GM18868 (cell line): Measurements from ENCODE around the gene AP3S2.

Source experiments
- ATAC-seq: cut with Tn5 transposase; IDR thresholded peaks from one replicate; pipeline ENCODE4 v1.9.1; 2021; ENCODE audit warnings: mild to moderate bottlenecking, moderate library complexity; ENCODE audit not compliant: unreplicated experiment

The AP3S2 gene

DNA sequence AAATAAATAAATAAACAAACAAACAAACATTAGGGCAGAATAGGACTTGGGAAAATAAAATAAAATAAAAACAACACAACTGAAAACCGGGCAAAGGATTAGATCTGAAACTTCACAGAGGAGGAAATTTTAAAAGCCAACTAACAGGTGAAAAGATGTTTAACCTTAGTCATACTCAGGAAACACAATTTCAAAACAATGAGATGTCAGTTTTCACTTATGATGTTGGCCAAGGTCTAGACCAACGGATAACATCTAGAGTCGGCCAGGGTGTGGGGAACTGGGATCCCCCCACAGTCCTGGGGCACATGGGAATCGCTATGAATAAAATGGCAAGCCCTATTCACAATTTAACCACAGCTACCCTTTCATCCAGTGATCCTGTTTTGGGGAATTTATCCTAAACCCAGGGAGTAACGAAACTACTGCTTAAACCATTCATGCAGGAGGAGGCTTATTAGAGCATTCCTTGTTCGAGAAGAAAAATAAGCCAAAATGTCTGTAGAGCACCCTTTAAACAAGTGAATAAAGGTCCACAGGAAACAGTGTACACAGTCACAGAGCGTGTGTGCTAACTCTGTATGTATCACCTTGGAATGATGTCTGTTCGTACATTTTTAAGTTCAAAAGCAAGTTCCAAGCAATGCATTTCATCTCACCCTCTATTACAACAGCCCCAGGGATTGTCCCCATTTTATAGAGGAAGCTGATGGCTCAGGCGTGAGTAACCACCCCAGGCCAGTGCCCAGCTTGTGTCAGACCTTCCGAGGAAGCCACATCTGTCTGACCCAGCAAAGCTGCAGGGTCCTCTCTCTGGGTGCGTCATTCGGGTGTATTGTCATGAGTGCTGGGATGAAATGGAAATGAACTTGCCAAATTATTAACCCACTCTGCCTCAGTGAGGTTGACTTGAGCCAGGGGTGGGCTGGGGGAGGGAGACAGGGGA, 72.9 kb downstream of the AP3S2 start:
- no peak for ATAC-seq

DNA sequence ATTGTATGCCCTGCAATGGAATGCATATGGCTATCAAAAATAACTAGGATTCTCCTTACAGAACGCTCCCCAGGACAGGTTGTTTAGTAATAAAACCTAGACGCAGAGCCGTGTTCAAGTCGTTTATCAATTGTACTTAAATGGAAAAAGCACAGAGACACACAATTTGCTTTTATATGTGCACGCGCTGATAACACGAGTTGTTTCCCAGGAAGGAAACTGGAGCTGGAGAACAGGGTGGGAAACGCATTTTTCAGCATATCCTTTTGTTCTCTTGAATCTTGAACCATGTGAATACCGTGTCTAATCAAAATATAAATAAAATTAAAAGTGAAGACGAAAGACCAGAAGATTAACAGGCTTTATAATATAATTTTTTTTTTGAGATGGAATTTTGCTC, 75.5 kb downstream of the AP3S2 start:
- ATAC-seq = no peak

DNA sequence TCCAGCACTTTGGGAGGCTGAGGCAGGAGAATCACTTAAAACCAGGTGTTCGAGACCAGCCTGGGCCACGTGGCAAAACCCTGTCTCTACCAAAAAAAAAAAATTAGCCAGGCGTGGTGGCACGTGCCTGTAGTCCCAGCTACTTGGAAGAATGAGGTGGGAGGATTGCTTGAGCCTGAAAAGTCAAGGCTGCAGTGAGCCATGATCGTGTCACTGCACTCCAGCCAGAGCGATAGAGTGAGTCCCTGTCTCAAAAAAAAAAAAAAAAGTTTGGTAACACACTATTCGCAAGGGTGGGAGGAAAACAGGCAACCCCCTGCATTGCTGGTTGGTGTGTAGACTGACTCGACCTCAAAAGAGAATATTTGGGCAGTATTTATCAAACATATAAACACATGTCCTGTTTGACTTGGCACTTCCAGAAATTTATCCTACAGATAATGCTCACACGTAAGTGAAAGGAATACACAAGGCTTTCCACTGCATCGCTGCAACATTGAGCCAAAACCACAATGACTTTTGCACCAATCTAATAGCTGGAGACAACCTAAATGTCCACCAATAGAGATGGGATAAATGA, 76.0 kb downstream of the AP3S2 start:
- no peak for ATAC-seq

DNA sequence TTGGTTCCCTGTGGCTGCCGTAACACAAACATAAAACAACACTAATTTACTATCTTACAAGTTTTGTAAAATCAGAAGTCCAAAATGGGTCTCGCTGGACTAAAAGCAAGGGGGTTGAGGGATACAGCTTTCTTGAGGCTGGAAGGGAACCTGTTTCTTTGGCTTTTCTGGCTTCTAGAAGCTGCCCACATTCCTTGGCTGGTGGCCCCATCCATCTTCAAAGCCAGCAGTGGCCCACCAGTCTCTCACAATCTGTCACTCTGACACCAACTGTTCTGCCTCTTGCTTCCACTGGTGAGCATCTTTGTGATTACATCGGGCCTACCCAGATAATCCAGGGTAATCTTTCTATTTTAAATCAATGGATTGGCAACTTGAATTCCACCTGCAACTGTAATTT, 78.0 kb downstream of the AP3S2 start:
- ATAC-seq = no peak

DNA sequence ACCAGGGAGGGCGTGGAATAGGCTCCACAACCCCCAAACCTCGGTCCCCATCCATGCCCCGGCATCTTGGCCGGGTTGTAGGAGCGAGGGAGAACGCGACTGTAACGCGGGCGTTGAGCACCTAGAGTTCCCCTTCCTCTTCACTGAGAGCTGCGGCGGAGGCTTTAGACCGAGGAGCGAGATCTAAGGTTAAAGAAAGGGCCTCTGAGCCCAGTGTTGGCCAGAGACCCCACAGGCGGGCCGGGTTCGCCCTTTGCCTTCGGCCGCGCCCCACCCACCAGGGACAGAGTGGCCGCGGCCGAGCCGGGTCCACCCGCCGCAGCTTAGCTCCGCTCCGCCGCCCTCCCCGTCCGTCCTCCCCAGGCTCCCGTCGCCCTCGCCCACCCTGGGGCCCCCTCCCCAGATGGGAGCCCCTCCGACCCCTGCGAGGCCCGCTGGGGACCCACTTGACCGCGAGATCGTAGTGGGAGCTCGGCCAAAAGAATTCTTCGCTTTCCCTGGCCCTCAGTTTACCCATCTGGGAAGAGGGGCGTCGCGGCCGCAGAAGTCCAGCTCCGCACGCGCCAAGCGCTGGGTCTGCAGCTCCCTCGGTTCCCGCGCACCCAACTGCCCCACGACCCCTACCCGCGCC, 79.6 kb downstream of the AP3S2 start:
- ATAC-seq = no peak

DNA sequence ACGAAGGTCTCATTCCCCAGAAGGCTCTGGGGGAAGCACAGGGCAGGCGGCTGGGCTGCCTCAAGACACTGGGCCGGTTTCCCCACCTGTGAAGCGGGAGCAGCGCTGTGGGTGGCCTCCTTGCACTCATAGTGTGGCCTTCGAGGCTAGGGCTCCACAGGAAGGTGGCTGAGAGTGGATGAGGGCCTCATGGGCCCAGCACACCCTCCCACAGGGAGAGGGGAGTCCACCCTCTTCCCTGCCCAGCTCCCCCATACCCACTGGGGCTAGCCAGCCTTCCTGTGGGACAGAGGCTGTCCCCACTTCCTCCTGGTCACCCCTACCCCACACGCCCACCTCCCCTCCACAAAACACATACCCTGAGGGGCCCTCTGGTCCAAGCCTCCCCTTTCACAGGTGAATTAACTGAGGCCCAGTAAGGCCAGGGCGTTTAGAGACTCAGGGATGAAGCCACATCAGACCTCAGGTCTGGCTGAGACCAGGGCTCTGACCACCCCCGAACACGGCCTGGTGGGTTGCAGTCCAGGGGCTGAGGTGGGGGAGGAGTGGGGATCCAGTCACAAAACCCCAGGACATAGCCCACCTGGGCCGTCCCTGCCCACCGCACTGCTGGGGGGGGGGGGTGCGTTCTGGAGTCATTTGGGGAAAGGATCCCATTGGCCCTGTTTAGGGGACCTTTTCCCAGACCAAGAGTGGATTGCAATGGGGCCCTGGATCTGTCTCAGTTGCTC, 80.2 kb downstream of the AP3S2 start:
- no peak for ATAC-seq

DNA sequence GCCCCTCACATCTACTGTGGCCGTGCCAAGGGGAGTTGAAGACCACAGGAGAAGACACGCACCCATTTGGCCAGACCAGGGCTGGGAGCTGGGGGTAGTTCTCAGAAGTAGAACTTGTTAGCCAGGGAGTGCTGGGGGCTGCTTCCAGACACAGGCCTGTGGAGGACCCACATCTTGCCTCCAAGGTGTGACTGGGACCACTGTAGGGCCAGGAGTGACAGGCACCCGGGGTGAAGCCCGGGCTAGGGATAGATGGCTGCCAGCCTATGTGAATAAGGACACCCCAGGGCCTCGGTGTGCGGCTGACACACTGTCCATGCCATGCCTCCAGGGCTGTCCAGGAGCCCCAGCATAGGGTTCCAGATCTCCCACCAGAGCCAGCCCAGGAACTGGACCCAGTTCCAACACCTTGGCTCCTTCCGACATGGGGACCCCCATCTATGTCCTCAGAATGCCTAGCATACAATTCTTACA, 80.9 kb downstream of the AP3S2 start:
- no peak for ATAC-seq

DNA sequence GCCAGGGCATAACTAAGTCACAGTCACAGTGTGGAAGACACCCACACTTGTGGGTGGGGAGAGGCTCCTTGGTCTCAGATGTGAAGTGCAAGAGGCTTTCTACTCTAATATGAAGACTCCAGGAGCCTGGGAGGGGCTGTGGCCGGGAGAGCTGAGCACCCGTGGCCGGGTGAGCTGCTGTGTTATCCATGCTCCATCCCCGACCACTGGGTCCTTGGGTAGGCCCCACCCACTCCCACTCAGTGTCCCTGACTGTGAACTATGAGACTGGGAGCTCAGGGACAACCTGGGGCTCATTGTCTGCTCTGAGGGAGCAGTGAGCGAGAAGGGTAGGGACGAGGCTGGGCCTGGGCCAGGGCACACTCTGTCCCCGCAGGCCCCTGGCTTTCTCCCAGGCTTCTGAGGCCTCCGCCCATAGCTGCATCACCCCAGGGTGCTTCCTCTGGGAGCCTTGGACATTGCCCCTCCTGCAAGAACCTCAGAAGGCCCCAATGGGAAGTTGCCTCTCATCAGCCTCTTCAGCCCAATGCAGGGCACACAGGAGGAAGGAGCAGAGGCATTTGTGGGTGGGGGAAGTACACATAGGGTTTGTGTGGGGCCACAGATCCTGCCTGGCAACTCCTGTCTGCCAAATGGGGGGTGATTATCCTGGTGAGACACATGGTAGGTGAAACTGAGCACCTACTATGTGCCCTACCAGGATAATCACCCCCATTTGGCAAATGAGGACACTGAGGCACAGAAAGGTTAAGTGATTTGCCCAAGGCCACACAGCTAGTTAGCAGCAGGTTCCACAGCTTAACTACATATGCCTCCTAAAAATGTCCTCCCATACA, 81.6 kb downstream of the AP3S2 start:
- ATAC-seq = no peak

DNA sequence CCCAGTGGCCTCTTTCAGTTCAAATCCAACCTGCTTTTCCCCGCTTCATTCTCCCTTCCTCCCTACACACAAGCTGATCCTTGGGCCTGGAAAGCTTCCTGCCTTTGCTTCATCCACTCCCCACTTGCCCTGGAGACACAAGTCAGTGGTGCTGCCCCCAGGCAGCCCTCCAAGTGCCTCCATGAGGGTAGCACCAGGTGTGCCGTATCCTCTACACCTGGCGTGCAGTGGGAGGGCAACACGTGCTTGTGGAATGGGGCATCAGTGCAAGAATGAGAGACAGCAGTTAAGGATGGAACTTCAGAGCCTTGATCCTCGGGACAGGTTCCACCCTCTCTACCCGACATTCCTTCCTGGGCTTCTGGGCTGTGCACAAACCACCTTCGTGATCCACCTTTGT, 83.0 kb downstream of the AP3S2 start:
- ATAC-seq = no peak

DNA sequence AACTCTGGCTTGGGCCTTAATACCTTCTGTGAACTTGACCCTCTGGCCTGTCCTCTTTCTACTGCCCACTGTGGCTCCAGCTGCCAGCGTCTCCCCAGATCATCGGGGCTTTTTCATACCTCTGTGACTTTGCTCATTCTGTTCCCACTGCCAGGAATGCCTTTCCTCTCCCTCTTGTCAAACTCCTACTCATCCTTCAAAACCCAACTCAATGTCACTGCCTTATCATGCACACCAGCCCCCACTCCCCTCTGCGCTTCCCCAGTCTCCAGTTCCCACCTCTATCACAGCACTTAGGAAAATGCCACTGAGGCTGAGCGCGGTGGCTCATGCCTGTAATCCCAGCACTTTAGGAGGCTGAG, 84.0 kb downstream of the AP3S2 start:
- ATAC-seq = no peak

DNA sequence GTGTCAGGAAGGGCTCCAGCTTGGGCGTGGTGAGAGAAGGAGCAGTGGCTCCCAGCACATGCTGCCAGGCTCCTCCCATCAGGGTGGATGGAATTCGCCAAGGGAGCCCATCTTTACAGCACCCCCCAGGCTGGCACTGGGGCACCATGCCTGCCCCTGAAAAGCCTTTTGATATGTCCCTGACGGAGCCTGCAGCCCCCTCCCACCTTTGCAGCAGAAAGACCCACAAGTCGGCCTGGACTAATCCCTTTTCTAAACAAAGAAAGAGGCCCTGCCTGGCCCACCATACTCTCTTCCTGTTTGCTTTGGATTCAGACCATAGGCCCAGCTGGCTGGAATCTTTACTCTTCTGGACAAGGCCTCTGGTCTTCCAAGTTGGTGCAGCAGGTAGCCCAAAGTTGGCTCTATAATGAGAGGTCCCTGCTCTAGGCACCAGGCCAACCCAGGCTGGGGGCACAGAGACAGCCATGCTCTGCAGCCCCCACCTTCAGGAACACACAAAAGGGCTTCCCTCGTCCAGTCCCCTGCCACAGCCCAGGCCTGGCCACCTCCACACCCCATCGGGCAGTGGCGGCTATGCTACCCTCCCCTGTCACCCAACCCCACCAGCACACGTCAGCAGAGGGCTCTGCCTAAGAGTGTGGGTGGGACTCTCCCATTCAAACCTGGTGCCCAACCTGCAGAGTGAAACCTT, 84.6 kb downstream of the AP3S2 start:
- no peak for ATAC-seq

DNA sequence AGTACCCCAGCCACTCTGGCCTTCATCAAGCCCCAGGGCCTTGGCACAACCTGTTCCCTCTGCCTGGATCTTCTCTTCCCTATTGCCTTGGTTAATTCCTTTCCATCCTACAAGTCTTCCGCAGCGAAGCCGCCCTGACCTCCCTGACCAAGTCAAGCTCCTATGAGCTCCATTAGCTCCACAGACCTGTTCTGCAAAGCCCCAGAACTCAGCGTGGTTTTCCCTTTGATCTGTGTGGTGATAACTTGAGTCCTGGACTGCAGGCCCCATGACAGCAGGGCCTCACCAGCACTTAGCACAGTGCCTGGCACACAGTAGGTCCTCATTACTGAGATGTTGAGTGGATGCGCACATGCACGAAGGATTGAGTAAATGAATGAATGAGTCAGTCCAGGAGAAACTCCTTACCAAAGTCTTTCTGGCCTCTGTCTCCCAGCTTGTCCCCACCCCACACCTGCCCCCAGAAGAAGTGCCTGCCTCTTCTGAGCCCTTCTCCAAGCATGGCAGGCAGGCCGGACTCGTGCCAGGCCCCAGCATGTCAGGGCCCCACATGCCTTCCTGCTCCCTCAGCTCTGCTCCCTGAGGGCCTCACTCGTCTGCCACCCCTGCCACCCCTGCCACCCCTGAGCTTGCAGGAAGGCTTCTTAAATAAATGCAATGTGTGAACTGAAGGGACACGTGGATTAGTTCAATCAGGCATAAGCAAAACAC, 85.5 kb downstream of the AP3S2 start:
- no peak for ATAC-seq

DNA sequence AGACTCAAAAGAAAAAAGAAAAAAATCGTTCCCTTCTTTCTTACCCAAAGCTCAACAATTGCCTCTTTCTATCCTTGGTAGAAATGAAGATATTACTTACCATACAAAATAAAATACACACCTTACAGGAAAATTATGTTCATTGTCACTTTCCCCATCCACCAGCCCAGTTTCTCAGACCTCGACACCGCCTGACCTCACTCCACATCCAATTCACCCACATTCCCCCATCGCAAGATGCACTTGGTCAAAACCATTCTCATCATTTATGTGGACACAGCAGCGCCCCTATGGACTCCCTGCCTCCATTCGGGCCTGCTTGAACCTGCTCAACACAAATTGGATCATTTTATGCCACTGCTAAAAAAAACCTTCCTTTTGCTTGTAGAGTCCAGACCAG, 86.1 kb downstream of the AP3S2 start:
- no peak for ATAC-seq

DNA sequence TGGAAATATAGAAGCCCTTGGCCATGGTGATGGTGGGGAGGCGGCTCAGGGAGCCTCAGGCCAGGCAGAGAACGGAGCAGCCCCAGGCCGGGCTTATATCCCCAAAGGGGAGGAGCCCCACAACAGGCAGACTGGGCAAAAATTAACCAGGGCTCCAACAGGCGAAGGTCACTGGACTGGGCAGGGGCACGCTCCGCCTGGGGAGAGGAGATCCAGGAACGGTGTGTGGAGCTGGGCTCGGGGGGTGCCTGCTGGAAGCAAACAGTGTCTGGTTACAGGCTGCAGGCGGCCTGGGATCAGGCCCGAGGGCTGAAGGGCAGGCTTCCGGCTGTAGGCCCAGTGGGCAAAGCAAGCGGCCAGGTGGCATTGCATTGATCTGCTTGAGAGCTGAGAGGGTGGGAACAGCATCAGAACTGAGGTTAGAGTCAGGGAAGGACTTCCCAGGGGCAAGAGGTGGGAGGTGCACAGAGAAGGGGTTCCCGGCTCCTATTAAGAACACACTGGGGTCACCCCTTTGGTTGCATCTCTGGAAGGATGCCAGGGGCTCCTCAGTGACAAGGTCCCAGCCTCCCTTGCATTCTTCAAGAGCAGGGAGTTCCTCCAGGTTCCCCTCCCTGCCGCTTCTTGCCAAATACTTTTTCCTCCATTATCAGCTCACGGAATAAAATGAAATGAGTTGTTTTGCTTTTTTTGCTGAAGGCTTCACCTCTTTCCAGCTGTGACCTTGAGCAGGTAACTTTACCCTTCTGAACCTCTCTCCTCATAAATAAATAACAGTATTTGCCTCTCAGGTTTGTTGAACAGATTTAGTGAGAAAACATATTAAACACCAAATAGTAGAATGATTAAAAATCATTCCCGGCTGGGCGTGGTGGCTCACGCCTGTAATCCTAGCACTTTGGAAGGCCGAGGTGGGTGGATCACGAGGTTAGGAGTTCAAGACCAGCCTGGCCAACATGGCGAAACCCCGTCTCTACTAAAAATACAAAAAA, 86.9 kb downstream of the AP3S2 start:
- ATAC-seq = no peak

DNA sequence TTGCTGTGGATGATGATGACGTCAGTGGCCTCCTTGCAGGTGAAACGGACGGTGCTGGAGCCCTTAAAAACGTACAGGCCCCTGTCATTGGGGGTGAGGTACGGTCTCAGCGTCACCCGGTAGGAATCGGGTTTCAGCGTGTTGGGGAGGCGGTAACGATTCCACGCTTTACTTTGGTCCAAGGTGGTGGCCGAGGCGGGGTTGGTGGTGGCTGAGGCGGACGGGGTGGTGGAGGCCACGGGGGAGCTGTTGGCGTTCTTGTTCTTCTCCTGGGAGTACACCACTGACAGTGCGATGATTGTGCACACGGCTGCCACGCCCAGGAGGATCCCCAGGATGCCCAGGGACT, 87.6 kb downstream of the AP3S2 start:
- no peak for ATAC-seq

DNA sequence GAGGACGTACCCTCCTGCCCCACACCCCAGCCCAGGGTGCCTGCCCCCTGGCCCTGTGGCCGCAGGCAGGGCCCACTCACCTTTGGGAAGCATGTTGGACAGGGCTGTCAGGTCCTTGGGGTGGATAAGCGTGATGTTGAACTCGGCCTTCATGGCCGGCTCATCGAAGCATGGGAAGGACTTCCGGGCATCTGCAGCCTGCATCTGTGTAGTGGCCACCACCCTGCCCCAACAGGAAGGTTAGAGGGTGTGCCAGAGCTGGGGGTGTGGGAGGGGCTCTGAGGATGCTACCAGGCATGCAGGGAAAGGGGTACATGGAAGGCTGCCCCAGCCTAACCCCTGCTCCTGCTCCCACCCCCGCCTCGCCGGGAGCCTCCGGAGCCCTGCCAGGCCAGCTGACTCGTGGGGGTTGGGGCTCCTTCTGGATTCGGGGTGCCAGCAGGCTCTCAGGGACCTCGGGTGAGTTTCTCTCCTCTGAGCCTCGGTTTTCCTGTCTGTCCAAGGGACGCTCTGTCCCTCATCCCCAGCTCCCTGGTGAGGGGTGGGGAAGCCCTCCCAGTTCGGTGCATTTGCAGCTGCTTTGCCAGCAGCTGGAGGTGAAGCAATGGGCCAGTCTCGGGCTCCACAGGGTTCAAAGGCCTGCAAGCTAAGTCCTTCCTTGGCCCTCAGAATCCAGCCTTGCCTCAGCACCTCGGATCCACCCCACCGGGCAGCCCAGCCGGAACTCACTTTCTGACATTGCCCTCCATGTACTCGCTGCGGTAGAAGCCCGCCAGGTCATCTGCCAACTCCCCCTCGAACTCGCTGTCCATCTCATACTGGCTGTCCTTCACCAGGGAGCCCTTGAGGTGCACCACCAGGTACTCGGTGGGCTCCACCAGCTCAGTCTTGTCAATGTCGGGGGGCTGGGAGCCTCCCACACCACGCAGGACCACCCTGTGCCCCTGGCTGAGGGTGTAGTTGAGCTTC, 88.3 kb downstream of the AP3S2 start:
- ATAC-seq = no peak
